Activated T-cell treated with anti-CD3 and anti-CD28 coated beads for 24 hours (primary cell): ENCODE measurements around the gene KCNK13.

Experiments
- DNase-seq: peaks from one replicate; pipeline ENCODE4 v3.0.0-alpha.2; 2020; ENCODE audit warnings: low read depth

KCNK13 gene

DNA sequence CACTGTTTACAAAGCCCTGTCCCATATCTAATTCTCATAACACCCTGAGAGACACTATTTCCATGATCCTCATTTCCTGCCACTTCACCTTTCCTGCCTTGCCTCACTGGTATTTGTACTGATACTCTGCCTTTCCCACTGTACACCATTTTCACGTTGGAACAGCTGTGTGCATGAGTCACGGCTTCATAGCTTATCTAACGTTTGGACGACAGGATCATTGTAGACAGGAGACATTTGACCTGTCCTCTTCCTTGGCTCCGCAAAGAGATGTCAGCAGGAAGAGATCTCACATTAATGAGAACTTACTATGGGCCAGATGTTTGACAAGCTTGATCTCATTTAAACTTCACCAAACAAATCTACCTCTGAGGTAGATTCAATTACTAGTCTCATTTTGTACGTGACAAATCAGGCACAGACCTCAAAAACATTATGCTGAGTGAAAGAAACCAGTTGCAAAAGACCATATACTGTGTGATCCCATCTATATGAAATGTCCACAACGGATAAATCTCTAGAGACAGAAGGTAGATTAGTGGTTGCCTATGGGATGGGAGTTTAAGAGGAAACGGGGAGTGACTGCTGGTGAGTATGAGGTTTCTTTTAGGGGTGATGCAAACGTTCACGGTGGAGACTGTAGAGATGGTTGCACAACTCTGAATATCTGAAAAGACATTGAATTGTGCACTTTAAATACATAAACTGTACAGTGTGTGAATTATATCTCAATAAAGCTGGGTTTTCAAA lies 71.2 kb downstream of the KCNK13 start:
- no peak for DNase-seq

DNA sequence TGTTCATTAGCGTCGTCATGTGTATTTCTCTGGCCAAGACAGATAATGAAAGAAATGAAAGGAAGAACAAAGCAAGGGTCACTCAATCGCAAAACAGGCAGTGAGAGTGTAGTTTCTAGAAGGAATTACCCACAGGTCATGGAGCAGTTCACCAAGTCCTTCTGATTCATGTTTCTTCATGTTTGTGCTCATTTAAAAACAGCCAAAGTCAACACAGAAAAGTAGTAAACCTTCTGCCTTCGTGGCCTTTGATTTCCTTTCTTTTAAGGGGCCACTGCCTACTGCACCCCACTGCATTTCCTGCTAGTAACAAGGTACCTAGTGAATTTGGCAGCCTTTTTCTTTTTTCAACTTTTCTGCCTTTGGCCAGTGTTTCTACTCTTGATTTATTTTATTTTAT lies 75.1 kb downstream of the KCNK13 start:
- no peak for DNase-seq

GRCh38 chr14:90137807-90138206 lies 76.0 kb downstream of the KCNK13 start:
- no peak for DNase-seq

DNA sequence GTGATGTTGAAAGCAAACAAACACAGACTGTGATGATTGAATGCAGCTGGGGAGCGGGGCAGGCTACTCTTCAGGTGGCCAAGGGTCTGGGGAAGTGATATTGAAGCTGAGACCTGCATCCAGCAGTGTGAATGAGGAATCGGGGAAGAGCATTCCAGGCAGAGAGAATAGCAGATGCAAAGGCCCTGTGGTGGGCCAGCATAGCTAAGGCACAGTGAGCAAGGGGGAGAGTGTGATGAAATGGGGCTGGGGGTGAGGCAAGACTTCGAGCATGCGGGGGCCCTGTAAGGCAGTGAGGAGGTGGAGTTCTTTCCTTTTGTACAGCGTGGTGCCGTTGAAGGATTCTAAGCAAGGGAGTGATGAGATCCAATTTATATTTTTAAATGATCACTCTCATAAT lies 77.4 kb downstream of the KCNK13 start:
- no peak for DNase-seq

DNA sequence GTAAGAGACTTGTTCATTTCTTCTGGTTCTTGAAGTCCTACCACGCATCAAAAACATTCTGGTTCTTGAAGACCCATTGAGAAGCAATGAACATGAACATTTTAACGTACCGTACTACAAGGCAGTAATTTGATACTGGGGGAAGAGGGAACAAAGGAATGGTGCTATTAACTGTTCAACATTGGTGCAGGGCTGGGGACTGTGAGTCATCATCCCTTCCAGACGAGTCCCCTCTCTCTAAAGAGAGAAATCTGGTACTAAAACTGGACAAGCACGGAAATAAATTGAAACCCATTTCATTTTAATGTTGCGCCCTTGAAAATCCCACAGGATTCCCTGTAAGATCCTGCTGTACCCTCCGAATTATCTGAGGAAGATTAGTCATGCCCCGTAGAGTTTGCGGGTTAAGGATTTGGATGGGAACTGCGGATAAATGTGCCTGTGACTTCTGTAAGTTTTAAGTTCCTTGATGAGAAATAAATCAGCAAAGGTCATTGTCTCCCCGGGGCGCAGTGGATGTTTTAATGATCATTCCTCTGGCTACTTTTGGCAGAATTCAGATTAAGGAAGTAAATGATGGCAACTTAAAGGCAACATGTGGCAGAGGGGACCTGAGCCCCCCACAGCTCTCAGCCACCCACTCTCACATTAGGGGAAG lies 78.6 kb downstream of the KCNK13 start:
- no peak for DNase-seq

- DNase-seq: no peak
Observed at GRCh38 chr14:90140956-90141316, 79.1 kb downstream of the KCNK13 start.

DNA sequence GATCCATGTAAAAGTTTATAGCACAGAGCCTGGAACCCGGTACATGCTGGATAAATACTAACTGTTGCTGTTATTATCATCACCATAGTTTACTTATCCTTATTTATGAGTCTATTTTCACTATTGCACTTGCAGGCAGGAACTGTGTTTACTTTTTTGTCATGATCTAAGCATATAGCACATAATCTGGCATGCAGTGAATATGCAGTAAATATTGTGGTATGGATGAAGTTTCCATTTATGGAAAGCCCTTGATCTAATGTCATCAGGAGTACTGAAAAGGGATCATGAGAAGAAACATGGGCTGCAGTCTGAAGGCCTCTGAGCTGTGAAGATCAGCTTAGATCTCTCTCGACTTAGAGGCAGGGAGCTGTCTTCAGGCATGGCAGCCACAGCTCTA lies 91.6 kb downstream of the KCNK13 start:
- DNase-seq: no peak

DNA sequence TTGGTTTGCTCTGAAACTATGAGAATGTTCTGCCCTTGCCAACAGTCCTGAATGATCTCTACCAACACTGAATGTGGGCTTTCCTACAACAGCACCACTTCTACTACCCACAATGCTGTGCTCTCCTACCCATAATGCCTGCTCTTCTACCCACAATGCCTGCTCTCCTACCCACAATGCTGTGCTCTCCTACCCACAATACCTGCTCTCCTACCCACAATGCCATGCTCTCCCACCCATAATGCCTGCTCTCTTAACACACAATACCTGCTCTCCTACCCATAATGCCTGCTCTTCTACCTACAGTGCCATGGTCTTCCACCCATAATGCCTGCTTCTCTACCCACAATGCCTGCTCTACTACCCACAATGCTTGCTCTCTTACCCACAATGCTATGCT lies 92.3 kb downstream of the KCNK13 start:
- DNase-seq: no peak

GRCh38 chr14:90159146-90159545 lies 97.4 kb downstream of the KCNK13 start:
- no peak for DNase-seq

DNA sequence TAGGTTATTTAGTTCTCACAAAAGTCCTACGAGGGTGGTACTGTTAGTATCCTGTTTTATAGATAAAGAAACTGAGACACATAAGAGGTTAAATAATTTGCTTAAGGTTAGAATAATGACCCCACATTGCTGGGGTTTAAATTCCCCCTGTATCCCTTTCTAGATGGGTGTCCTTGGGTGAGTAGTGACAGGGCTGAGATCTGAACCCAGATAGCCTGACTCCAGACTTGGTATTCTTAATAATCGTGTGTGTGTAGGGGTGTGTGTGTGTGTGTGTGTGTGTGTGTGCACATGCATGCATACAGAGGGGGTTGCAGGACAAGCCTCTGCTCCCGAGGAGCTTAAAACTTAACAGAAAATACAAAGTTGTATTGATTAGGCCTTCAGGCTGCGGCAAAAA lies 97.9 kb downstream of the KCNK13 start:
- no peak for DNase-seq

DNA sequence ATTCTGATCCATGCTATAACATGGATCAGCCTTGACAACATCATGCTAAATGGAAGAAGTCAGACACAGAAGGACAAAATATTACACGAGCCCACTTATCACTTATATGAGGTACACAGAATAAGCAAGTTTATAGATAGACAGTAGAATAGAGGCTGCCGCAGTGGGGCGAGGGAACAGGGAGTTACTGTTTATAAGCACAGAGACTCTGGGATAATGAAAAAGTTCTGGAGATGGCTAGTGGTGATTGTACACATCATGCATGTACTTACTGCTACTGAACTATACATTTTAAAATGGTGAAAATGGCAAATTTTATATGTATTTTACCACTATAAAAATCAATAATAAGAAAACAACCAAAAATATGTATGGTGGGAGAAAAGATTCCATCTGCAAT lies 99.3 kb downstream of the KCNK13 start:
- no peak for DNase-seq

DNA sequence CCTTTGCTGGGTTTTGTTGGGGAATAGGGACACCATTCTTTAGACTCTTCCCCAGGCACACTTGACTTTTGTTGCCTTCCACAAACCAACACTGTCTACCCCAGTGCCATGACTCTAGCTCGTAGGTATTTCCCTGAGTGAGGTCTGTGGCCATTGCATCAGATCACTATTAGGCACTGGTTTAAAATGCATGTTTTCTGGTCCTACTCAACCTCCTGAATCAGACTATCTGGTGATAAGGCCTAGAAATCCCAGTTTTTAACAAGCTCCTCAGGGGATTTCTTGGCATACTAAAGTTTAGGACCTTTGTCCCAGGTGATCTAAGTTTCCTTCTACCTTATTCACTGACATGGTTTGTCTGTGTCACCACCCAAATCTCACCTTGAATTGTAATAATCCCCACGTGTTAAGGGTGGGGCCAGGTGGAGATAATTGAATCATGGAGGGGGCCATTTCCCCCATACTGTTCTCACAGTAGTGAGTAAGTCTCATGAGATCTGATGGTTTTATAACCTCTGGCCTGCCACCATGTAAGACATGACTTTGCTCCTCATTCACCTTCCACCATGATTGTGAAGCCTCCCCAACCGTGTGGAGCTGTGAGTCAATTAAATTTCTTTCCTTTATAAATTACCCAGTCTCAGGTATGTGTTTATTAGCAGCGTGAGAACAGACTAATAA lies 106.8 kb downstream of the KCNK13 start:
- DNase-seq: no peak

GRCh38 chr14:90175631-90176030 lies 113.8 kb downstream of the KCNK13 start:
- DNase-seq: no peak

GRCh38 chr14:90177539-90178189 lies 115.9 kb downstream of the KCNK13 start:
- no peak for DNase-seq

DNA sequence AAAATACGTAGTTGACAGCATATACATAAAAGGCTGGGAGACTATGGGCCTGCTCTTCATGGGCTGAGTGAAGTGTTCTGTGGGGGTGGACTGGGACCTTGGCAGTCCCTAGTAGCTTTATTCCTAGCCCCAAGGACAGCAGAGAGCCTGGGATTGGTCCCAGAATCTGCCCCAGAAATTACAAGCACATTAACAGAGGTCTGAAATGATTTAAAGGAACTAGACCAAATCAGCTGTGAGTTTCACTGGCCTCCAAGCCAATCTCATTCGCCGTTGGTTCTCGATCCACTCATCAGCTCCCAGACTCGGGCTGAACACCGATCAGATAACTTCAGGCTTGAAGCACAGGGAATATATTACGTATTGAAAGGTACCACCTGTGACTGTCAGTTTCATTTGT lies 117.6 kb downstream of the KCNK13 start:
- DNase-seq: no peak

DNA sequence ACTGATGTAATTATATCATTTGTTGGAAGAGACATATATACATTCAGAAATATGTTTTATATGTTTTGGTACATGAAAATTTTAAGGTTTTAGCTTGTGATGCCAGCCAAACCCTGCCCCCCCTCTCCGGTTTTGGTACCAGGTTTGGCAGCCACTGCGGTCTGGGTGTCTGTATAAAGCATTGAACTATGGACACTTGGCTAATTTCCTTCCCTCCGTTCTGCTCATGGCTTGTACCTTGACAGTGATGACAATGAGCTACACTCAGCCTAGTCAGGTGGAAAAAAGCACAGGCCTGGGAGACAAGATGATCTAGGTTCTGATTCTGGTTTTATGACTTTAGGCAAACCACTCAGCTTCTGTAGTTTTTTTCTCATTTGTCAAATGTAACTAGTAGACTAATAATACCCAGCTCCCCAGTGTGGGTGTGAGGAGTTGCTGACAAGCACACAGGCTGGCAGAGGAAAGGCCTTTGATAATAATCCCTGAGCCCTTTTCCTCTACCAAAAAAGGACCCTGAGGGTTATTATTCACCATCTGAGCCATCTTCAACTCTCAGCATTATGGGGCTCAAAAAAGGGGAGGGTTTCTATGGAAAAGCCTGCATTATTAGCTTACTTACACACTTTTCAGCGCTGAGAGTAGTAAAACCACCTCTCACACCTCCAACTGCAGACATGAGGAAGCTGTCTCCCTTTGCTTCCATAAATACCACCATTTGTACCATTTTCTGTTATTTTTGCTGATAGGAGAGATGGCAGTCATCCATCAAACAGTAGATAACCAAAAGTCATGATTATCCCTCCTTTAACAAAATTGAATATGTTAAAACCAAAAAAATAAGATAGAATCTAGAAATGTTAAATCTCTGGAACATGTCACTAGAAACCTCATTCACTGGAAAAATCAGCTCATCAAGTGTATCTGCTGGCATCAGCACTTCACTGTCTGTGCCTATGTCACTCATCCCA lies 118.3 kb downstream of the KCNK13 start:
- no peak for DNase-seq

DNA sequence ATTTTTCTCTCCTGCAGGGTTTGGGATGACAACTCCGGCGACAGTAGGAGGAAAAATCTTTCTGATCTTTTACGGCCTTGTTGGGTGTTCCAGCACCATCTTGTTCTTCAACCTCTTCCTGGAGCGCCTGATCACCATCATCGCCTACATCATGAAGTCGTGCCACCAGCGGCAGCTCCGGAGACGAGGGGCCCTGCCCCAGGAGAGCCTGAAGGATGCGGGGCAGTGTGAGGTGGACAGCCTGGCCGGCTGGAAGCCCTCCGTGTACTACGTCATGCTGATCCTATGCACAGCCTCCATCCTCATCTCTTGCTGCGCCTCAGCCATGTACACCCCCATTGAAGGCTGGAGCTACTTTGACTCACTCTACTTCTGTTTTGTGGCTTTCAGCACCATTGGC lies 122.3 kb downstream of the KCNK13 start:
- DNase-seq: no peak

- no peak for DNase-seq
Observed at GRCh38 chr14:90184571-90185266, 122.9 kb downstream of the KCNK13 start.

- DNase-seq: no peak
Observed at GRCh38 chr14:90188588-90188987, 126.8 kb downstream of the KCNK13 start.

DNA sequence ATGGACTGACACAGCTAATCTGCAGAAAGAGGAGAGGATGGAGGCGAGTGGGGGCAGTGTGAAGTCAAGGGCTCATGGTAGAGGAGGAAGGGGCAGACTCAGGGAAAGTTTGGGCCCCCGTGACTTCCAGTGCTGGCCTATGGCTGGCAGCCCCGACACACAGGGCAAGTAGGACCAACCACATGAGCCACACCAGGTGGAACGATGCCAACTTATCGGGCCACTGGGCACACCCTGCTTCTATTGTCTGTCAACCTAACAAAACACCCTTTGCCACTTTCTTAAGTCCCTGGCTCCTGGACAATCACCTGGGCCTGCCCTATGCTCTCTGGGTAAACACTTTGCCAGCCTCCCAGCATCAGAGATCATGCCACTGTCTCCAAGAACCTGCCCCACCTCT lies 129.4 kb downstream of the KCNK13 start:
- no peak for DNase-seq

- no peak for DNase-seq
Observed at GRCh38 chr14:90191585-90191984, 129.8 kb downstream of the KCNK13 start.
